ENCODE data around the gene FMNL2.

DNA sequence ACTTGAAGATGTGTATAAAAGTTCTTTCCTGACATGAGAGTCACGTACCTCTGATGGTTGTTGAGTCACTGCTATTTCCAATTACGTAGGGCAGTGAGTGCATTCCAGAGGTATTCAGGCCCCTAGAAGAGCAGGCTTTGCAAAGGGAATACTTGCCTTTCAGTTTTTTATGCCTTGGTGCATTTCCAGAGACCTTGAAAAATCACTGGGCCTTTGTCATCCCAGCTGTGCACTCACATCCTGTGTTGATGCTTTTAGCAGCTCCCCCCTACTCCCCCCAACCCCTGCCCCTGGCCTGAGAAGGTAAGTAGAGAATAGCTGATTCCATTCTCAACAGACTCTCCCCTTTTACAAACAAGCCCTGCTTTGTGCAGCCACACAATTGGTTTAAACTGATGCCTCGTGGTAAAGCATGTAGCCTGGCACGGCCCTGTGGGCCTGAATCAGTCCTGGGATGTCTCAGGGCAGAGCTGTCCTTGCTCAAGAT is 208.1 kb downstream of the FMNL2 start:
- TF ChIP-seq L3MBTL2 (conservative IDR thresholded peaks at IDR 0.05), result no peak
- TF ChIP-seq NFRKB (IDR thresholded peaks at IDR 0.05), result no peak

All from HEK293T (cell line).